ENCODE measurements around the gene ISG20. TPM values are rescaled to one million over a fixed set of nuclear protein-coding genes. Genes with fewer than 3 reads are reported as not detected.

Gene ISG20
- total and polyA plus RNA-seq, 4 donors: 6.8 to 36.5 (median 14.3) TPM

GRCh38 chr15:88606070-88606794 is 32.6 kb upstream of the ISG20 start:
- 20% methylated on average over 26 of the region's 26 CpGs for WGBS
- TF ChIP-seq RAD21 (IDR thresholded peaks at IDR 0.05): no peak
- no peak for TF ChIP-seq TAF1 (conservative IDR thresholded peaks at IDR 0.05)
- no peak for TF ChIP-seq HNF4G (IDR thresholded peaks at IDR 0.05)
- no peak for TF ChIP-seq YY1 (IDR thresholded peaks at IDR 0.05)
- no peak for TF ChIP-seq MAX (IDR thresholded peaks at IDR 0.05)
- no peak for TF ChIP-seq EGR1 (IDR thresholded peaks at IDR 0.05; ENCODE audit: low read depth in 2 of 2)
- no peak for TF ChIP-seq ATF3 (IDR thresholded peaks at IDR 0.05)
- no peak for TF ChIP-seq GABPA (IDR thresholded peaks at IDR 0.05 in 1 of 2, conservative IDR thresholded peaks at IDR 0.05 in 1 of 2)
- no peak for TF ChIP-seq SP1 (IDR thresholded peaks at IDR 0.05)
- TF ChIP-seq CTCF (IDR thresholded peaks at IDR 0.05; ENCODE audit: low read depth, low read length, missing input control): no peak
- TF ChIP-seq NR2F2 (IDR thresholded peaks at IDR 0.05): no peak
- DNase-seq (ENCODE audit: low spot score): no peak
- Histone ChIP-seq H3K4me1 (ENCODE audit: control insufficient read depth in 4 of 4, insufficient read depth in 4 of 4, low read length in 3 of 4) (peaks cover 0 to 14% (median 7%) of the 10 kb centered on the region in 4 donors), H3K9ac (ENCODE audit: low read depth in 1 of 2, low read length in 2 of 2) (no peak overlapping the region), H3K27ac (ENCODE audit: low read depth in 1 of 2, low read length in 2 of 2) (no peak overlapping the region), H3K27me3 (ENCODE audit: control insufficient read depth in 4 of 4, insufficient read depth in 4 of 4, low read length in 3 of 4) (peaks cover 3 to 15% (median 14%) of the 10 kb centered on the region in 4 donors), H3K4me3 (ENCODE audit: low read depth in 1 of 3, low read length in 3 of 3) (no peak overlapping the region), H3K9me3 (ENCODE audit: control insufficient read depth in 4 of 4, low read length in 3 of 4) (no peaks in the 10 kb centered on the region), H3K36me3 (ENCODE audit: control insufficient read depth in 4 of 4, insufficient read depth in 3 of 4, low read depth in 1 of 4, low read length in 3 of 4) (no peaks in the 10 kb centered on the region)

- Histone ChIP-seq H3K9ac (ENCODE audit: low read depth in 1 of 2, low read length in 2 of 2) (no peak overlapping the region), H3K27ac (ENCODE audit: low read depth in 1 of 2, low read length in 2 of 2) (no peak overlapping the region), H3K36me3 (ENCODE audit: control insufficient read depth in 4 of 4, insufficient read depth in 3 of 4, low read depth in 1 of 4, low read length in 3 of 4) (no peaks in the 10 kb centered on the region), H3K4me1 (ENCODE audit: control insufficient read depth in 4 of 4, insufficient read depth in 4 of 4, low read length in 3 of 4) (peaks cover 0 to 14% (median 7%) of the 10 kb centered on the region in 4 donors), H3K4me3 (ENCODE audit: low read depth in 1 of 3, low read length in 3 of 3) (no peak overlapping the region), H3K27me3 (ENCODE audit: control insufficient read depth in 4 of 4, insufficient read depth in 4 of 4, low read length in 3 of 4) (peaks cover 3 to 14% (median 13%) of the 10 kb centered on the region in 4 donors), H3K9me3 (ENCODE audit: control insufficient read depth in 4 of 4, low read length in 3 of 4) (no peaks in the 10 kb centered on the region)
- no peak for DNase-seq (ENCODE audit: low spot score)
- no peak for TF ChIP-seq TAF1 (conservative IDR thresholded peaks at IDR 0.05)
- no peak for TF ChIP-seq NR2F2 (IDR thresholded peaks at IDR 0.05)
- no peak for TF ChIP-seq ZBTB33 (IDR thresholded peaks at IDR 0.05)
- no peak for TF ChIP-seq YY1 (IDR thresholded peaks at IDR 0.05)
- no peak for TF ChIP-seq GABPA (IDR thresholded peaks at IDR 0.05 in 1 of 2, conservative IDR thresholded peaks at IDR 0.05 in 1 of 2)
- TF ChIP-seq MAX (IDR thresholded peaks at IDR 0.05): no peak
- TF ChIP-seq CTCF (IDR thresholded peaks at IDR 0.05; ENCODE audit: low read depth, low read length, missing input control): no peak
- no peak for TF ChIP-seq JUND (IDR thresholded peaks at IDR 0.05)
- no peak for TF ChIP-seq EGR1 (IDR thresholded peaks at IDR 0.05; ENCODE audit: low read depth in 2 of 2)
- 86% methylated on average over 1 of the region's 1 CpG for WGBS
These were observed 30.9 kb upstream of the ISG20 start for GRCh38 chr15:88607951-88608350.
